Neural cell (in vitro differentiated cells): ENCODE results near the gene HDAC9. TPM values are rescaled to one million over a fixed set of nuclear protein-coding genes. Genes with fewer than 3 reads are reported as not detected.

ENCODE experiments used
- H2AFZ ChIP-seq: fragments of 200-600, 300-800 bp; sonication (generic), shearing (Covaris generic); 2 replicates; pipeline ENCODE4 v1.6.0; 2014; ENCODE audit warnings: low read depth, mild to moderate bottlenecking, antibody characterized with exemption, low read length, moderate library complexity
- H3F3A ChIP-seq: fragments of 200-600 bp; shearing (Covaris generic); 2 replicates; pipeline ENCODE4 v1.6.1; 2016; ENCODE audit warnings: mild to moderate bottlenecking, moderate library complexity, mixed read lengths, antibody characterized with exemption, low read length; ENCODE audit not compliant: insufficient read depth, poor library complexity, severe bottlenecking
- H3K27ac ChIP-seq: fragments of 200-600, 300-800 bp; sonication (generic), shearing (Covaris generic); 2 replicates; pipeline ENCODE4 v1.5.1; 2014; ENCODE audit warnings: mild to moderate bottlenecking, low read length, moderate library complexity
- H3K27me3 ChIP-seq: fragments of 300-800, 200-600 bp; sonication (generic), shearing (Covaris generic); 2 replicates; pipeline ENCODE4 v1.6.0; 2014; ENCODE audit warnings: mild to moderate bottlenecking, low read depth, low read length, moderate library complexity; ENCODE audit not compliant: insufficient read depth
- H3K36me3 ChIP-seq: fragments of 300-800, 200-600 bp; sonication (generic), shearing (Covaris generic); 2 replicates; pipeline ENCODE4 v1.5.1; 2014; ENCODE audit warnings: mild to moderate bottlenecking, antibody characterized with exemption, low read length, moderate library complexity; ENCODE audit not compliant: insufficient read depth
- H3K4me2 ChIP-seq: fragments of 300-800, 200-600 bp; sonication (generic), shearing (Covaris generic); 2 replicates; pipeline ENCODE4 v1.6.0; 2014; ENCODE audit warnings: mild to moderate bottlenecking, low read length
- H3K4me3 ChIP-seq: fragments of 300-800, 200-600 bp; sonication (generic), shearing (Covaris generic); 2 replicates; pipeline ENCODE4 v1.5.1; 2014; ENCODE audit warnings: mild to moderate bottlenecking, low read length, moderate library complexity
- H3K79me2 ChIP-seq: fragments of 200-600 bp; shearing (Covaris generic); replicated peaks from 2 replicates; pipeline ENCODE4 v1.6.0; 2014; ENCODE audit warnings: mild to moderate bottlenecking, low read length, moderate library complexity; ENCODE audit not compliant: insufficient read depth
- H3K9ac ChIP-seq: fragments of 300-800, 200-600 bp; sonication (generic), shearing (Covaris generic); 2 replicates; pipeline ENCODE4 v1.6.1; 2016; ENCODE audit warnings: mild to moderate bottlenecking, low read length, mixed read lengths
- H3K9me2 ChIP-seq: fragments of 200-600 bp; shearing (Covaris generic); 2 replicates; pipeline ENCODE4 v1.6.1; 2016; ENCODE audit warnings: mild to moderate bottlenecking, low read length, mixed read lengths; ENCODE audit not compliant: insufficient read depth
- H3K9me3 ChIP-seq: fragments of 200-600, 300-800 bp; sonication (generic), shearing (Covaris generic); 2 replicates; pipeline ENCODE4 v1.6.1; 2016; ENCODE audit warnings: mild to moderate bottlenecking, mixed run types, low read length, moderate library complexity, mixed read lengths
- H4K20me1 ChIP-seq: fragments of 200-600 bp; shearing (Covaris generic); 2 replicates; pipeline ENCODE4 v1.6.1; 2016; ENCODE audit warnings: mild to moderate bottlenecking, mixed run types; ENCODE audit not compliant: insufficient read depth
- EP300 ChIP-seq: fragments of 450-650 bp; conservative IDR thresholded peaks from 2 replicates; pipeline ENCODE4 v1.6.1; 2014; ENCODE audit warnings: antibody characterized with exemption, mild to moderate bottlenecking, moderate library complexity; ENCODE audit not compliant: poor library complexity, severe bottlenecking
- EZH2 ChIP-seq: fragments of 200-600, 300-800 bp; shearing (Covaris generic), sonication (generic); IDR thresholded peaks from 2 replicates; pipeline ENCODE4 v1.6.1; 2014; ENCODE audit warnings: antibody characterized with exemption, low read length, borderline replicate concordance, mild to moderate bottlenecking; ENCODE audit not compliant: insufficient read depth, poor library complexity, severe bottlenecking
- MXI1 ChIP-seq: fragments of 450-650 bp; conservative IDR thresholded peaks from 2 replicates; pipeline ENCODE4 v1.6.1; 2014; ENCODE audit warnings: antibody characterized with exemption, mild to moderate bottlenecking; ENCODE audit not compliant: poor library complexity, severe bottlenecking
- POLR2AphosphoS5 ChIP-seq: IDR thresholded peaks from 2 replicates; pipeline ENCODE4 v1.6.1; 2012
- RAD21 ChIP-seq: fragments of 450-650 bp; conservative IDR thresholded peaks from 2 replicates; pipeline ENCODE4 v1.6.1; 2014; ENCODE audit warnings: antibody characterized with exemption, mild to moderate bottlenecking, moderate library complexity
- SMC3 ChIP-seq: fragments of 450-650 bp; conservative IDR thresholded peaks from 2 replicates; pipeline ENCODE4 v1.6.1; 2014; ENCODE audit warnings: antibody characterized with exemption, mild to moderate bottlenecking, moderate library complexity; ENCODE audit not compliant: poor library complexity
- TAF1 ChIP-seq: IDR thresholded peaks from 2 replicates; pipeline ENCODE4 v1.6.1; 2012; ENCODE audit warnings: low read depth
- polyA plus RNA-seq: library from polyadenylated mRNA; depleted of rRNA; stranded (reverse); fragments of >200 nt; gene quantifications from 2 replicates; pipeline ENCODE4 v1.2.3, GENCODE V29; 2014
- TF ChIP-seq, protein P1 (sequence below): IDR thresholded peaks from 2 replicates; pipeline ENCODE4 v1.6.1; 2012; ENCODE audit warnings: borderline replicate concordance
- TF ChIP-seq, protein P2 (sequence below): fragments of 450-650 bp; IDR thresholded peaks from 2 replicates; pipeline ENCODE4 v1.5.1; 2014; ENCODE audit warnings: antibody characterized with exemption, mild to moderate bottlenecking, moderate library complexity; ENCODE audit not compliant: poor library complexity, severe bottlenecking

Gene HDAC9
- polyA plus RNA-seq, 1 donor from 2014 or later, result 15.9 TPM

DNA sequence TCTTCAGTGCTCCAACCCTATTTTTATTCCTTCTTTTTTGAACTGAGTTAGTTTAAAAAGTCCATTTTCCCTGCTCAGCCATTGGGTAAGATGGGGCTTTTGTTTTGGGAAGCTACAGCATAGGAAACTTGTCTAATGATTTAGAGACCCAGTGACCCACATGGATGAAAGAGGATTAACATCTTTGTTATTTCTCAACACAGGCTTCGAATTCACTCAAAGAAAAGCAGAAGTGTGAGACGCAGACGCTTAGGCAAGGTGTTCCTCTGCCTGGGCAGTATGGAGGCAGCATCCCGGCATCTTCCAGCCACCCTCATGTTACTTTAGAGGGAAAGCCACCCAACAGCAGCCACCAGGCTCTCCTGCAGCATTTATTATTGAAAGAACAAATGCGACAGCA, 152.0 kb downstream of the HDAC9 start:
- TF ChIP-seq POLR2AphosphoS5, result no peak
- TF ChIP-seq, protein P1, sequence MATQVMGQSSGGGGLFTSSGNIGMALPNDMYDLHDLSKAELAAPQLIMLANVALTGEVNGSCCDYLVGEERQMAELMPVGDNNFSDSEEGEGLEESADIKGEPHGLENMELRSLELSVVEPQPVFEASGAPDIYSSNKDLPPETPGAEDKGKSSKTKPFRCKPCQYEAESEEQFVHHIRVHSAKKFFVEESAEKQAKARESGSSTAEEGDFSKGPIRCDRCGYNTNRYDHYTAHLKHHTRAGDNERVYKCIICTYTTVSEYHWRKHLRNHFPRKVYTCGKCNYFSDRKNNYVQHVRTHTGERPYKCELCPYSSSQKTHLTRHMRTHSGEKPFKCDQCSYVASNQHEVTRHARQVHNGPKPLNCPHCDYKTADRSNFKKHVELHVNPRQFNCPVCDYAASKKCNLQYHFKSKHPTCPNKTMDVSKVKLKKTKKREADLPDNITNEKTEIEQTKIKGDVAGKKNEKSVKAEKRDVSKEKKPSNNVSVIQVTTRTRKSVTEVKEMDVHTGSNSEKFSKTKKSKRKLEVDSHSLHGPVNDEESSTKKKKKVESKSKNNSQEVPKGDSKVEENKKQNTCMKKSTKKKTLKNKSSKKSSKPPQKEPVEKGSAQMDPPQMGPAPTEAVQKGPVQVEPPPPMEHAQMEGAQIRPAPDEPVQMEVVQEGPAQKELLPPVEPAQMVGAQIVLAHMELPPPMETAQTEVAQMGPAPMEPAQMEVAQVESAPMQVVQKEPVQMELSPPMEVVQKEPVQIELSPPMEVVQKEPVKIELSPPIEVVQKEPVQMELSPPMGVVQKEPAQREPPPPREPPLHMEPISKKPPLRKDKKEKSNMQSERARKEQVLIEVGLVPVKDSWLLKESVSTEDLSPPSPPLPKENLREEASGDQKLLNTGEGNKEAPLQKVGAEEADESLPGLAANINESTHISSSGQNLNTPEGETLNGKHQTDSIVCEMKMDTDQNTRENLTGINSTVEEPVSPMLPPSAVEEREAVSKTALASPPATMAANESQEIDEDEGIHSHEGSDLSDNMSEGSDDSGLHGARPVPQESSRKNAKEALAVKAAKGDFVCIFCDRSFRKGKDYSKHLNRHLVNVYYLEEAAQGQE, result no peak
- TF ChIP-seq, protein P2, sequence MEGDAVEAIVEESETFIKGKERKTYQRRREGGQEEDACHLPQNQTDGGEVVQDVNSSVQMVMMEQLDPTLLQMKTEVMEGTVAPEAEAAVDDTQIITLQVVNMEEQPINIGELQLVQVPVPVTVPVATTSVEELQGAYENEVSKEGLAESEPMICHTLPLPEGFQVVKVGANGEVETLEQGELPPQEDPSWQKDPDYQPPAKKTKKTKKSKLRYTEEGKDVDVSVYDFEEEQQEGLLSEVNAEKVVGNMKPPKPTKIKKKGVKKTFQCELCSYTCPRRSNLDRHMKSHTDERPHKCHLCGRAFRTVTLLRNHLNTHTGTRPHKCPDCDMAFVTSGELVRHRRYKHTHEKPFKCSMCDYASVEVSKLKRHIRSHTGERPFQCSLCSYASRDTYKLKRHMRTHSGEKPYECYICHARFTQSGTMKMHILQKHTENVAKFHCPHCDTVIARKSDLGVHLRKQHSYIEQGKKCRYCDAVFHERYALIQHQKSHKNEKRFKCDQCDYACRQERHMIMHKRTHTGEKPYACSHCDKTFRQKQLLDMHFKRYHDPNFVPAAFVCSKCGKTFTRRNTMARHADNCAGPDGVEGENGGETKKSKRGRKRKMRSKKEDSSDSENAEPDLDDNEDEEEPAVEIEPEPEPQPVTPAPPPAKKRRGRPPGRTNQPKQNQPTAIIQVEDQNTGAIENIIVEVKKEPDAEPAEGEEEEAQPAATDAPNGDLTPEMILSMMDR, result no peak
- Histone ChIP-seq H3K36me3 (peaks cover 5% of the 10 kb centered on the region), H3K9me2 (no peaks in the 10 kb centered on the region), H3F3A (no peaks in the 10 kb centered on the region), H3K9me3 (no peaks in the 10 kb centered on the region), H4K20me1 (no peaks in the 10 kb centered on the region), H3K79me2 (no peaks in the 10 kb centered on the region), H3K4me3 (no peak overlapping the region), H2AFZ (no peak overlapping the region), H3K27ac (no peak overlapping the region), H3K4me2 (no peak overlapping the region), H3K9ac (no peak overlapping the region), H3K27me3 (no peaks in the 10 kb centered on the region)

DNA sequence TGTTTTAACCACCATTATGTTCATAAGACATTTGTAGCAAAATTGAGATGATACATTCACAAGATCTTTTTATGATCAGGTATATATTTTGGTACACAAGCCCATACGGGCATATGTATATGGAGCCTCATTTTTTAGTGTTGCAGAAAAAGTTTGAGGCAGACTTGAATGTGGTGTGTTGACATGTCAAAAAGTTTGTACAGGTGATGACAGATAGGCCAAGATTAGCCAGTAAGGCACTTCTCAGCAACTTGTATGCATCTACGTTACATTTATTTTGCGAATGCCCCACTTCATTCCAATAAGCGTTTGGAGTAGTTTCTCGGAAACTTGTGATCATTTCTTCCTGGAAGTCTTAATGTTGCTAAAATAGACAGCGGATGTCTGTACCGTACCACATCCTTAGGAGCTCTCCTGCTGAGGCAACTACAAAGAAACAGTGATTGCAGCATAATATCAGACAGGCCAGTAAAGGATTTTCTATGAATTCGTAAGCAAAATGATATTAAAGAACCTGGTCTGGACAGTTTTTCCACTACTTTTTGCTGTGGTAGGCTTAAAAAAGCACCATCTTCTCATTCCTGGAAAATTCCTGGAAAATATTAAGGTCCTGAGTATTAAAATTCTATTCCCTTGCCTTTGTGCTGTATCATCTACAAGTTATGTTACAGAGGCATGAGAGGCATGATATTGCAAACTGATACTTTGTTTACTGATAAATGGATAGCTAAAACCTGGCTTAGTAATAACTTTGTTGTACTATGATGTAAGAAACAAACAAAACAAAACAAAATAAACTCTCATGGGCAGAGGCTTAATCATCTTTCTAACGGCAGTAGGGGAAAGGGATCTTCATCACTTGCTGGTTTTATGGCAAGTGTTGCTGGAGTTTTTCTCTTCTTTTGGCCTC, 153.6 kb downstream of the HDAC9 start:
- no peaks in the 10 kb centered on the region for H4K20me1 ChIP-seq
- peaks cover 5% of the 10 kb centered on the region for H3K36me3 ChIP-seq
- no peak overlapping the region for H3K4me2 ChIP-seq
- no peaks in the 10 kb centered on the region for H3K9me2 ChIP-seq
- no peaks in the 10 kb centered on the region for H3K27me3 ChIP-seq
- no peak overlapping the region for H3K9ac ChIP-seq
- no peak for TF ChIP-seq RAD21
- no peak for TF ChIP-seq POLR2AphosphoS5
- TF ChIP-seq MXI1, result no peak
- no peak for TF ChIP-seq SMC3
- TF ChIP-seq EZH2, result no peak
- no peak for TF ChIP-seq TAF1
- no peak for TF ChIP-seq EP300
- TF ChIP-seq, protein P2, result no peak
- TF ChIP-seq, protein P1, result no peak
- no peak overlapping the region for H3K4me3 ChIP-seq
- H3K27ac ChIP-seq, result no peak overlapping the region
- no peaks in the 10 kb centered on the region for H3F3A ChIP-seq
- no peaks in the 10 kb centered on the region for H3K79me2 ChIP-seq
- no peaks in the 10 kb centered on the region for H3K9me3 ChIP-seq
- no peak overlapping the region for H2AFZ ChIP-seq
